Fibroblast of the aortic adventitia (primary cell): ENCODE data around the gene HDAC3. TPM values are rescaled to one million over a fixed set of nuclear protein-coding genes. Genes with fewer than 3 reads are reported as not detected.

Experiments used
- DNase-seq: peaks from one replicate; pipeline ENCODE4 v3.0.0-alpha.2; 2010; ENCODE audit warnings: low read depth
- H3K4me3 ChIP-seq: 2 replicates; pipeline ENCODE4 v1.5.1; 2011; ENCODE audit warnings: low read depth, mild to moderate bottlenecking, control low read depth, low read length, moderate library complexity
- total RNA-seq: library from RNA; depleted of rRNA; stranded (reverse); fragments of >200 nt; gene quantifications from 2 replicates; pipeline ENCODE4 v1.2.3, GENCODE V29; 2012; ENCODE audit warnings: low replicate concordance
- TF ChIP-seq, protein P1 (sequence below): IDR thresholded peaks from 2 replicates; pipeline ENCODE4 v1.5.1; 2011; ENCODE audit warnings: mild to moderate bottlenecking, low read length, control low read depth, inconsistent platforms; ENCODE audit not compliant: insufficient read depth

HDAC3 gene
- total RNA-seq, 1 donor = 48.4 TPM

- TF ChIP-seq, protein P1, sequence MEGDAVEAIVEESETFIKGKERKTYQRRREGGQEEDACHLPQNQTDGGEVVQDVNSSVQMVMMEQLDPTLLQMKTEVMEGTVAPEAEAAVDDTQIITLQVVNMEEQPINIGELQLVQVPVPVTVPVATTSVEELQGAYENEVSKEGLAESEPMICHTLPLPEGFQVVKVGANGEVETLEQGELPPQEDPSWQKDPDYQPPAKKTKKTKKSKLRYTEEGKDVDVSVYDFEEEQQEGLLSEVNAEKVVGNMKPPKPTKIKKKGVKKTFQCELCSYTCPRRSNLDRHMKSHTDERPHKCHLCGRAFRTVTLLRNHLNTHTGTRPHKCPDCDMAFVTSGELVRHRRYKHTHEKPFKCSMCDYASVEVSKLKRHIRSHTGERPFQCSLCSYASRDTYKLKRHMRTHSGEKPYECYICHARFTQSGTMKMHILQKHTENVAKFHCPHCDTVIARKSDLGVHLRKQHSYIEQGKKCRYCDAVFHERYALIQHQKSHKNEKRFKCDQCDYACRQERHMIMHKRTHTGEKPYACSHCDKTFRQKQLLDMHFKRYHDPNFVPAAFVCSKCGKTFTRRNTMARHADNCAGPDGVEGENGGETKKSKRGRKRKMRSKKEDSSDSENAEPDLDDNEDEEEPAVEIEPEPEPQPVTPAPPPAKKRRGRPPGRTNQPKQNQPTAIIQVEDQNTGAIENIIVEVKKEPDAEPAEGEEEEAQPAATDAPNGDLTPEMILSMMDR = no peak
- DNase-seq = no peak
- H3K4me3 ChIP-seq = no peak overlapping the region
Observed at GRCh38 chr5:141597814-141598213, 38.8 kb downstream of the HDAC3 start.

GRCh38 chr5:141597394-141597793, 39.3 kb downstream of the HDAC3 start:
- no peak for DNase-seq
- no peak overlapping the region for H3K4me3 ChIP-seq
- TF ChIP-seq, protein P1 = no peak

GRCh38 chr5:141596867-141597266, 39.8 kb downstream of the HDAC3 start:
- no peak overlapping the region for H3K4me3 ChIP-seq
- no peak for DNase-seq
- TF ChIP-seq, protein P1 = no peak

DNA sequence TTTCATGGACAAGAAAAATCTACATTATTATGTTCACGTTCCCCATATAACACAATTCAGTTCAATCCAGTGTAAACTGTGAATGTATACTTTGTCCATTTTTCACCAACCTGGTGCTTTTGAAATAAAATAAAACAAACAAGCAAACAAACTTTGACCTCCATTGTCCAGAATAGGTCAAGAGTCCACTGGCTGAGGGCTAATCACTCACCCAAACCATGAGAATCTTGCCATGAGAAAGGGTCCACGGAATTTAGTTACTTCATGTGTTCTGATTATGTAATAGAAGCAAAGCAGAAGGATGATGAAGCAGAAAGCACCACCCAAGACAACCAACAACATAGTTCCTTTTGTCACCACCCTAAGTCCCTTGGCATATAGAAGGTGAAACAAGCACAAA, 46.5 kb downstream of the HDAC3 start:
- no peak overlapping the region for H3K4me3 ChIP-seq
- TF ChIP-seq, protein P1 = no peak
- DNase-seq = no peak

DNA sequence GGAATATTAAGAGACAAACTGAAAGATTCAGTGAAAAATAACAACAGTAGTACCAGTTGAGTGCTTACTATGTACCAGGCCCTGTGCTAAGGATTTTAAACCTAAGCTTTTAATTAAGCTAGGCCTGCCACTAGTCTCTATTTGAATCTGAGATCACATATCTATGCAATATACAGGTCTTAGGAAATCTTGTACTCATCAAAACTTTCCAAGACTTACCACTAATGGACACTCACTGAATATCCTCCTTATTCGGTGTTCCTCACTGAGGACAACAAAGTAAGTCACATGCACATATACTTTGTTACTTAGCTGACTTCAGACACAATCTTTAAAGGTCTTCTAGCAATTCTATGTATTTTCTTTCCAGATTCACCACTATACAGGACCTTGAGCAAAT, 50.4 kb downstream of the HDAC3 start:
- TF ChIP-seq, protein P1 = no peak
- no peak for DNase-seq
- no peak overlapping the region for H3K4me3 ChIP-seq

DNA sequence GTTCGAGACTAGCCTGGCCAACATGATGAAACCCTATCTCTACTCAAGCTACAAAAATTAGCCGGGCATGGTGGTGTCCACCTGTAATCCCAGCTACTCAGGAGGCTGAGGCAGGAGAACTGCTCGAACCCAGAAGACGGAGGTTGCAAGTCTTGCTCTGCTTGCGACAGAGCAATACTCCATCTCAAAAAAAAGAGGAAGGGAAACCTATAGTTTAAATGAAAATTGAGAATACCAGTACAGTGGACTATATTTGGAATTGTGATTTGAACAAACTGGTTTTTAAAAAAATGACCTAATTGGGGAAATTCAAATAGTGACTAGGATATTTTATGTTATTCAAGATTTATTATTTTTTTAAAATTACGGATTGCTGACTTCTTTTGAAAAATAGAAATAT, 51.1 kb downstream of the HDAC3 start:
- no peak overlapping the region for H3K4me3 ChIP-seq
- TF ChIP-seq, protein P1 = no peak
- DNase-seq = no peak

DNA sequence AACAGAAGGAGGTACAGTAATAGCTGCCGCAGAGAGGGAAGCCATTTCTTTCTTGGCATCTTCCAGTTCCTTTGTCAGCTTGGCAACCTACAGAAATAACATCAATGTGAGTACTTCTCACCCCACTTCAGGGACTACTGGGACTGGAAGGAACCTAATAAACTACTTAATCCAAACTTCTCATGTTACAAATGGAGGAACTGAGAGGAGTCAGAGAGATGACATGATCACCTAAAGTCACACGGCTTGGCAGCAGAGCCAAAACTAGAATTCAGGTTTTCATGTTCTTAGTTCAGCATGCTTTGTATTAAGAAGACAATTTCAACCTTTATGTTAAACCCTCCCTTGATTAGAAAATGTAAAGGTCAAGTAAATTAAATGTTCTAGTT, 62.5 kb downstream of the HDAC3 start:
- no peak overlapping the region for H3K4me3 ChIP-seq
- no peak for DNase-seq
- TF ChIP-seq, protein P1 = no peak
